ENCODE measurements around the gene SRP9. TPM values are rescaled to one million over a fixed set of nuclear protein-coding genes. Genes with fewer than 3 reads are reported as not detected.

SRP9 gene
- total RNA-seq, 1 experiment from 2014 or later, result 282 TPM

GRCh38 chr1:225771661-225772322 lies 5.8 kb upstream of the SRP9 start:
- no peaks in the 10 kb centered on the region for H3K27me3 ChIP-seq (ENCODE audit: control insufficient read depth, insufficient read depth, low read length)
- intact Hi-C loops (cut with micrococcal nuclease; ENCODE audit: unreplicated experiment), result loop anchor here (1.0 to 2.0 kb wide), 3 partner anchors 116 to 297 kb away; no protein-coding TSS in a partner anchor
- no peaks in the 10 kb centered on the region for H3K36me3 ChIP-seq (ENCODE audit: control insufficient read depth, insufficient read depth, low read length)
- CTCF ChIA-PET, result interaction anchor here (0.6 to 1.7 kb wide), 5 partner anchors 8 to 297 kb away, joined by 3 to 9 read pairs (median 6); no protein-coding TSS in a partner anchor
- peaks cover 41% of the 10 kb centered on the region for H3K4me1 ChIP-seq (ENCODE audit: control insufficient read depth, insufficient read depth, low read length)
- TF ChIP-seq, protein P1, sequence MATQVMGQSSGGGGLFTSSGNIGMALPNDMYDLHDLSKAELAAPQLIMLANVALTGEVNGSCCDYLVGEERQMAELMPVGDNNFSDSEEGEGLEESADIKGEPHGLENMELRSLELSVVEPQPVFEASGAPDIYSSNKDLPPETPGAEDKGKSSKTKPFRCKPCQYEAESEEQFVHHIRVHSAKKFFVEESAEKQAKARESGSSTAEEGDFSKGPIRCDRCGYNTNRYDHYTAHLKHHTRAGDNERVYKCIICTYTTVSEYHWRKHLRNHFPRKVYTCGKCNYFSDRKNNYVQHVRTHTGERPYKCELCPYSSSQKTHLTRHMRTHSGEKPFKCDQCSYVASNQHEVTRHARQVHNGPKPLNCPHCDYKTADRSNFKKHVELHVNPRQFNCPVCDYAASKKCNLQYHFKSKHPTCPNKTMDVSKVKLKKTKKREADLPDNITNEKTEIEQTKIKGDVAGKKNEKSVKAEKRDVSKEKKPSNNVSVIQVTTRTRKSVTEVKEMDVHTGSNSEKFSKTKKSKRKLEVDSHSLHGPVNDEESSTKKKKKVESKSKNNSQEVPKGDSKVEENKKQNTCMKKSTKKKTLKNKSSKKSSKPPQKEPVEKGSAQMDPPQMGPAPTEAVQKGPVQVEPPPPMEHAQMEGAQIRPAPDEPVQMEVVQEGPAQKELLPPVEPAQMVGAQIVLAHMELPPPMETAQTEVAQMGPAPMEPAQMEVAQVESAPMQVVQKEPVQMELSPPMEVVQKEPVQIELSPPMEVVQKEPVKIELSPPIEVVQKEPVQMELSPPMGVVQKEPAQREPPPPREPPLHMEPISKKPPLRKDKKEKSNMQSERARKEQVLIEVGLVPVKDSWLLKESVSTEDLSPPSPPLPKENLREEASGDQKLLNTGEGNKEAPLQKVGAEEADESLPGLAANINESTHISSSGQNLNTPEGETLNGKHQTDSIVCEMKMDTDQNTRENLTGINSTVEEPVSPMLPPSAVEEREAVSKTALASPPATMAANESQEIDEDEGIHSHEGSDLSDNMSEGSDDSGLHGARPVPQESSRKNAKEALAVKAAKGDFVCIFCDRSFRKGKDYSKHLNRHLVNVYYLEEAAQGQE (IDR thresholded peaks at IDR 0.05; ENCODE audit: insufficient read depth in 1 of 2, low read depth in 2 of 2, low read length in 1 of 2), result no peak
- TF ChIP-seq TCF7L2 (IDR thresholded peaks at IDR 0.05; ENCODE audit: low read depth, low read length) (no peak), CTCF (IDR thresholded peaks at IDR 0.05) (no peak), SIN3A (IDR thresholded peaks at IDR 0.05; ENCODE audit: borderline replicate concordance, insufficient read depth, low read depth, low read length) (no peak), POLR2AphosphoS5 (IDR thresholded peaks at IDR 0.05; ENCODE audit: low read depth, low read length) (no peak)
- POLR2A ChIA-PET, result interaction anchor here (0.6 kb wide), 2 partner anchors 37 to 201 kb away, joined by 3 to 4 read pairs; no protein-coding TSS in a partner anchor
- H3K27ac ChIP-seq (ENCODE audit: low read length), result peak overlapping the region; percentile 71
- BruUV-seq (replicated peaks), result no TSS peak
- no peak for DNase-seq (ENCODE audit: low read depth, low spot score)
- no peak overlapping the region for H3K4me3 ChIP-seq (ENCODE audit: low read depth in 2 of 2, low read length in 2 of 2)
- H3K9me3 ChIP-seq (ENCODE audit: control insufficient read depth, insufficient read depth, low read depth, low read length), result no peaks in the 10 kb centered on the region
- in situ Hi-C loops (cut with HindIII; ENCODE audit: low pct_unique_long_range_greater_than_20kb, low sequenced_read_pairs), result loop anchor here (10.0 kb wide), 1 partner anchor 217 kb away; no protein-coding TSS in a partner anchor
- peak; percentile 40 for ATAC-seq

- TF ChIP-seq POLR2AphosphoS5 (IDR thresholded peaks at IDR 0.05; ENCODE audit: low read depth, low read length) (no peak), CTCF (IDR thresholded peaks at IDR 0.05) (peak; percentile 93)
- H3K27me3 ChIP-seq (ENCODE audit: control insufficient read depth, insufficient read depth, low read length), result no peaks in the 10 kb centered on the region
- no peaks in the 10 kb centered on the region for H3K9me3 ChIP-seq (ENCODE audit: control insufficient read depth, insufficient read depth, low read depth, low read length)
- H3K4me1 ChIP-seq (ENCODE audit: control insufficient read depth, insufficient read depth, low read length), result peaks cover 38% of the 10 kb centered on the region
- BruUV-seq (replicated peaks), result no TSS peak
- no peaks in the 10 kb centered on the region for H3K36me3 ChIP-seq (ENCODE audit: control insufficient read depth, insufficient read depth, low read length)
- ChIA-PET CTCF (interaction anchor here (0.6 to 1.7 kb wide), 7 partner anchors 9 to 298 kb away, joined by 3 to 12 read pairs (median 6); no protein-coding TSS in a partner anchor), POLR2A (interaction anchor here (0.6 kb wide), 1 partner anchor 71 kb away, joined by 3 read pairs; no protein-coding TSS in a partner anchor)
- DNase-seq (ENCODE audit: low read depth, low spot score) (peak; percentile 78), ATAC-seq (peak; percentile 94)
- H3K27ac ChIP-seq (ENCODE audit: low read length), result peak overlapping the region; percentile 71
- H3K4me3 ChIP-seq (ENCODE audit: low read depth in 2 of 2, low read length in 2 of 2), result no peak overlapping the region
- in situ Hi-C loops (cut with HindIII; ENCODE audit: low pct_unique_long_range_greater_than_20kb, low sequenced_read_pairs), result loop anchor here (10.0 kb wide), 1 partner anchor 218 kb away; no protein-coding TSS in a partner anchor
- intact Hi-C loops (cut with micrococcal nuclease; ENCODE audit: unreplicated experiment), result loop anchor here (1.0 to 2.0 kb wide), 3 partner anchors 117 to 298 kb away; no protein-coding TSS in a partner anchor
Measured at GRCh38 chr1:225772323-225772768, 5.3 kb upstream of the SRP9 start.

Data from Panc1 (cell line).